HG03457 (cell line): ENCODE data around the gene CREB3.

Experiments
- ATAC-seq: cut with Tn5 transposase; IDR thresholded peaks from one replicate; pipeline ENCODE4 v1.9.1; 2021; ENCODE audit warnings: moderate number of reproducible peaks; ENCODE audit not compliant: unreplicated experiment

Gene CREB3

DNA sequence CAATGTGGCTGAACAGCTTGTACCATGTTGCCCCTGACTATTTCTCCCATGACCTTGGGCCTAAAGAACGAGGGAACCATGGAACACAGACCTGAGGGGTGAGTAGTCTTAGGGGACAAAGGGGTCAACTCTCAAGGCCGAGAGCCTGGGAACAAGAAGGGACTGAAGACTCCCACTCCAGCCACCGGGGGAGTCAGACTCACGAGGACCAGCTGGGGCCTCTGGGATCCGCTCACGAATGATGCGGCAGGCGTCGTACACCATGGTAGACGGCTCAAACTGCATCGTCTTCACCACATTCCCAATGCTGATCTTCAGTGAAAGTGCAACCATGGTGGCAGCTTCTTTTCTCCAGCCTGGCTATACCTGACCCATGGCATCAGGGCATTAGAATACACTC, 7.1 kb upstream of the CREB3 start:
- ATAC-seq = no peak

DNA sequence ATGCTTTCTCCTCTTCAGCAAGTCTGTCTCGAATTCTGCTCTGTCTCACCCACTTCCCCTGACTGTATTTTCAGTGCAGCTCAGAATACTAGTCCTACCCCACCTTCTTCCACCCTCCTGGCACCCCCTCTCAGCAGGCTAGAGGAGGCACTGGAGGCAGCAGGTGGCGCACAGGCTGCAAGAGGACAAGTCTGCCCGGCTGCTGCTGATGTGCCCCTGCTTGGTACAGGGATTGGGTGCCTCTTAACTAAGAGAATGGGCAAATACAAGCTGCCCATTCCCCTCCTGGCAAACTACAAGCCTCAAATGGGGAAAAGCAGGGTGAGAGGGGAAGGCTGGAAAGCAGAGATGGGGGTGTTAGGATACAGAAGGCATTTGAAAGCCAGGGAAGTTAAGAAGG, 5.5 kb upstream of the CREB3 start:
- no peak for ATAC-seq

DNA sequence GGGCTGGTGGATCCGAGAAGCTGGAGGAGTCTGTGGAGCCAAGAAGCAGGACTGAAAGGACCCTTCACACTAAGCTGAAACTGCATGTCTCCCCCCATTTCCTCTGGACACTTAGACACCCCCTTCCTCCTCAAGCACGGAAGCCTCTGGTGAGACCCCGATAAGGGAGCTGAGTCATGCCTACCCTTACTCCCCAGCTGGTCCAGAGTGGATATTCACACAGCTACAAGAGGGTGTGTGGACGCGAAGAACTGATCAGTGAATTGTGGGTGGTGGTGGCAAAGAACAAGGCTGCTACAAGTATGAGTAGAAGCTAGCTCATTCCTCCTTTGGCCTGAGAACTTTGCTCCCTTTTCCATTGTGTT, 4.8 kb upstream of the CREB3 start:
- ATAC-seq = no peak

DNA sequence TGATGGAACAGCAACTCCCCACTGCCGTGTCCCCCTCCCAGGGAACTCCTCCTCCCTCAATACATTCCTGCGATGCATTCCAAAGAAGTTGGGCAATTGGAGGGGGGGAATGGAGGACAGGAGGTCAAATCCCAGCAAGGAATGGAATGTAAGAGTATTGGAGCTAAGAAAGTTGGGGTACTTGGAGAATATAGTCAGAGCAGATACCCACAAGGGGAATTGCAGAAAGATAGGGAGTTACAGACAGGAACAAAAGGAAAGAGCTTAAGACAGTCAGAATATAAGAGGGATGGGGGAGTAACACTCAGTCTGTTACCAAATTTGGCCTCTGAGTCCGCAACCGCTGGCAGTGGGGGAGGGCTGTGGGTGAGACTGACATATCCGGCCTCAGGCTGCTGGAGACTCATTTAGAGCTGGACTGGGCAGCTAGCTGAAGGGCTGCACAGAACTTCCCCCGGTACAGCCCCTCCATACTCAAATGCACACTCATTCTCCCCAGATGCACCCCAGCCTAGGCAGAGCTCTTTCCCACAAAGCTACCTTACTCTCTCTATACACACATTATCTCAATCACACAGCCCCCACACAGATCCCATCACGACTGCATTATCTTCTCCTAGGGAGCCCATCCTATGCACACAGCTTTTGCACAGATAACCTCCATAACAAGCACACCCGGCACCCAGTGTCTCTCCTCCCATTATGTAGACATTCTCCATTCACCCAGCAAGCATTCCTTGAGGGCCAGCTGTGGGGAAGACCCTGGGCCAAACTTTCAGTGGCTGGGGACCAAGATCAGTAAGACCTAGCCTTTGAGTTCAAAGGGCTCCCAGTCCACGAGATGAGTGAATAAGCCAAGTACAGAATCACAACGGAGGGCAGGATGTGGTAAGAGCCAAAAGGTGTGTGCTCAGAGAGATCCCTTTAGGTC, 4.2 kb upstream of the CREB3 start:
- ATAC-seq = no peak

DNA sequence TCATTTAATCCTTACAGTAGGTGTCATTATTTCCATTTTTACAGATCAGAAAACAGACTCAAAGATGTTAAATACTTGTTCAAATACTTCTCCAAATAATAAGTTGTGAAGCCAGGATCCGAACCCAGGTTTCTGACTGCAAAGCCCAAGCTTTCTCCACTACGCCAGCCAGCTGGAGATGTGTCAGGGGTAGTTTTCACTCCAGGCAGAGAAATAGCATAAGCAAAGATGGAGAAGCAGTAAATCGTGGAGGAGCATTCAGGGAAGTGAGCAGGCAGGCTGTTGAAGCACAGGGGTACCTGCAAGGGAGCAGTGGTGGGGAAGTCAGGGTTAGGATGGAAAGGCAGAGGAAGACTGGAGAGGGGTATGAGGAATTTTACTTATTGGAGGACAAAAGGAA, 3.4 kb upstream of the CREB3 start:
- no peak for ATAC-seq

DNA sequence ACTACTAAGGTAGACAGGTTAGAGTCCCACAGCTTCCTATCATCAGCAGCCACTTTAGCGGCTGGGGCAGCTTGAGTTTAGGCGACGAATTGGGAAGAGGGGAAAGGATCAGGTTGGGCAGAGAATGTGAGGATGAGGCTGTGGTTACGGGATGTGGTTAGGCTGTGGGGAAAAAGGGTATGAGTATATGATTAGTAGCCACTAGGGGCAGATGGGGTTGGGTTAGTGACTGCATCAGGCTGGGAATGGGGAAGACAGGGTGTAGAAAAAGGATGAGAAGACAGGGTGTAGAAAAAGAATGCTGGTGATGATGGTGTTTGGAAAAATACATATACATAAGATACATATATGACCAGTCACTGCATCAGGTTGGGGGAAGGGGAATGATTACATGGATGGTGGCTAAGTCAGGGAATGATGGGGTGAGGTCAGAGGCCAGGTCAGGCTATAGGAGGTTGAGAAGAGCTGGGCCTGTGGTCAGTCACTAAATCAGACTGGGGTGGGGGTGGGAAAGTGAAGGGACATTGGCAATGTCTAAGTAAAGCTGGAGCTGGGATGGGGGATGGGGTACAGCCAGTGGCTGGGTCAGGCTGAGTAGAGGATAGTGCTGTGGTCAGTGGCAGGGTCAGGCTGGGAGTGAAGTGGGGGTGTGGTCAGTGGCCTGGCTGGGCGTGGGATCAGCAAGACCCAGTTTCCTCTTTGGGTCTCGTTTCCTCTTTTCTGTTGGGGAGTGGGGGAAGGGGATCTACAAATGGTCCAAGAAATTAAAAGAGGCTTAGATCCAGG, 2.6 kb upstream of the CREB3 start:
- no peak for ATAC-seq

DNA sequence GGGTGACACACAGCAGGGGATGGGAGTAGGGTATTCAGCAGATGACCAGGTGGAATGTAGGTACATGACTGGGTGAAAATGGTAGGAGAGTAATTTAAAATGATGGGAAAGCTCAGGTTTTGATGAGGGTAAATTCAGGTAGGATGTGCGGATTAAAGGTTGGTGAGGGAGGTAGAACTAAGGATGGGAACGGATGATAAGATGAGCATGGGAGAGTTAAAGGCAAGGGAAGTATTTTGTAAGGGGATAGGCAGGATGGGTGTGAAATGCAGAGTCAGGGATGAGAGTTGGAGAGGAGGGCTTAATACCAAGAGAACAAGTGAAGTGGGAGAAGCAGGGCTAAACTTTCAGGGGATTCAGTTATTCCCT, 2.0 kb upstream of the CREB3 start:
- no peak for ATAC-seq

DNA sequence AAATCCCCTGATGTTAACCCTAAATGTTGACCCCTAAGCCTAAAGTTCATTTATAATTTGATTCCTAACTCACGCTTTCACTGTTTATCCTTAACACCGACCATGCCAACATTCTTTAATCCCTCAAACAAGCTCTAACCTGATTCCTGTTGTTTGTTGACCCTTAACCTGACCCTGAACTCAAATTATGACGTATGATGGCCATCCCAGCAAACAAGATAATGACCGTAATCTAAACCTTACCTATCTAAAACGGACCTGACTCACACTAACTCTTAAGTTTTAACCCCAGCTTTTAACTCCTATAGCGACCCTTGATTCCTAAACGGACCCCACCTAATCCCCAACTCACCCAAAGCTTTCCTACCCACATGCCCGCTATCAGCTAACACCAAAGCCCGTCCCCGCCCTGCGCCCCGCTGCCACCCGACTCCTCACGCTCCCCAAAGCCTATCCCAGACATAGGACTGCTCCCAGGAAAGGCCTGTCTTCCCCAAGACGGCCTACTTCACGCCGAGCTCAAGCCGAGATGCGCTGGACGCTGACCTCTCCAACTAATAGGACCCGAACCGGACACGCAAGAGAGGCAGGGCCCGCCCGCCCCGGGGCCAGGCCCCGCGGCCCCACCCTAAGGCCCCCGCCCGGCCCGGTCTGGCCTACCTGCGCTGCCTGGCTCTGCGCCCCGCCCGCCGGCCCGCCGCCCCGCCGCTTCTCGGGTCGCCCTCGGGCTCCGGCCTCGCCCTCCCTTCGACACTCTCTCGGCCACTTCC, 866 bp upstream of the CREB3 start:
- no peak for ATAC-seq

DNA sequence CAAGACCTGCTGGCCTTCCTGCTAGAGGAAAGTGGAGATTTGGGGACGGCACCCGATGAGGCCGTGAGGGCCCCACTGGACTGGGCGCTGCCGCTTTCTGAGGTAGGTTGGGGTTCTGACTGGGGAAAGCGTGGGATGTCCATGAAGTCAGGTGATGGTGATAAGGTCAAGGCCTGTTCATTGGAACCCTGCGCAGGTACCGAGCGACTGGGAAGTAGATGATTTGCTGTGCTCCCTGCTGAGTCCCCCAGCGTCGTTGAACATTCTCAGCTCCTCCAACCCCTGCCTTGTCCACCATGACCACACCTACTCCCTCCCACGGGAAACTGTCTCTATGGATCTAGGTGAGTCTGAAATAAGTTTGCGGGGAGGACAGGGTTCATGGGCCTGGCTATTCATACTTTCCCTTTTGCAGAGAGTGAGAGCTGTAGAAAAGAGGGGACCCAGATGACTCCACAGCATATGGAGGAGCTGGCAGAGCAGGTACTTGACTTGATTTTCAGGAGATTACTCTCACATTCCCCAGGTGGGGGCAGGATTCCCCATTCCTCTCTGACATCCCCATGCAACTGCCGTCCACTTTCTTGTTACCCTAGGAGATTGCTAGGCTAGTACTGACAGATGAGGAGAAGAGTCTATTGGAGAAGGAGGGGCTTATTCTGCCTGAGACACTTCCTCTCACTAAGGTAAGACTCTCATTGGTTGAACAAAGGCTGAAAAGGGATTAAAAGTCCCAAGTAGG, 505 bp downstream of the CREB3 start:
- ATAC-seq = no peak

DNA sequence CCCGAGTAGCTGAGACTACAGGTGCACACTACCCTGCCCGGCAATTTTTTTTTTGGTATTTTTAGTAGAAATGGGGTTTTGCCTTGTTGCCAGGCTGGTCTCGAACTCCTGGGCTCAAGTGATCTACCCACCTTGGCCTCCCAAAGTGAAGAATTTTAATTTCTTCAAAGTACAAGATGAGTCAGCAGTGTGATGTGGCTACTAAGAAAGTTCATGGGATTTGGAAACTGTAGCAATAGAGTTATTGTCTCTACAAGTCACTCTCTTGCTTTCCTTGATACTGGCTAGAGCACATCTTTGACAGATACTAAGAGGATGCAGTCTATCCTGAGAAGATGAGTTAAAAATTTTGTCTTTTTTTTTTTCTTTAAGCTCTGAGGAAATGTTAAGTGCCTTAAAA, 1.6 kb downstream of the CREB3 start:
- ATAC-seq = no peak

DNA sequence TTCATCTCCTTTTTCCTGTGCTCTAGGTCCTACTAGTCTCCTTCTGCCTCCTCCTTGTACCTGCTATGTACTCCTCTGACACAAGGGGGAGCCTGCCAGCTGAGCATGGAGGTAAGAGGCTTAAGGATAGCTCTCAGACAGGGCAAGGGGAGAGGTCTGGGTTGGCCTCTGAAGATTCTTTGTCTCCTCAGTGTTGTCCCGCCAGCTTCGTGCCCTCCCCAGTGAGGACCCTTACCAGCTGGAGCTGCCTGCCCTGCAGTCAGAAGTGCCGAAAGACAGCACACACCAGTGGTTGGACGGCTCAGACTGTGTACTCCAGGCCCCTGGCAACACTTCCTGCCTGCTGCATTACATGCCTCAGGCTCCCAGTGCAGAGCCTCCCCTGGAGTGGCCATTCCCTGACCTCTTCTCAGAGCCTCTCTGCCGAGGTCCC, 3.8 kb downstream of the CREB3 start:
- no peak for ATAC-seq

DNA sequence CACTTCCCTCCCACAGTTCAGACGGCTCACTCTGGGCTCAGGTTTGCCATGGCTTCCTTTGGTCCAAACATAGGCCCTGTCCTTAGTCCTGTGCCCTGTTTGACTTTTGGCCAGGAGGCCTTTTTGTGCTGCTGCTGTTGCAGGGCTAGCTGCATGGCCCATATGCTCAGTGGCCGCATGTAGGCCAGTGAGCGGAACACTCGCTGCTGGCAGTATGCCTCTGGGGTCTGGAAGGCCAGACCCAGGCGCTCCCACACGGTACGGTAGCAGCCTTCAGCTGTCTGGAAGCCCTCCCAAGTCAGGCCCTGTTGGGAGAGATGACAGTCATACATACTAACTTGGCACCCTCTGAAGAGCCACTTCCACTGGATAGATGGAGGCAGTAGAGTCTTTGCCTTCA, 4.7 kb downstream of the CREB3 start:
- ATAC-seq = no peak

DNA sequence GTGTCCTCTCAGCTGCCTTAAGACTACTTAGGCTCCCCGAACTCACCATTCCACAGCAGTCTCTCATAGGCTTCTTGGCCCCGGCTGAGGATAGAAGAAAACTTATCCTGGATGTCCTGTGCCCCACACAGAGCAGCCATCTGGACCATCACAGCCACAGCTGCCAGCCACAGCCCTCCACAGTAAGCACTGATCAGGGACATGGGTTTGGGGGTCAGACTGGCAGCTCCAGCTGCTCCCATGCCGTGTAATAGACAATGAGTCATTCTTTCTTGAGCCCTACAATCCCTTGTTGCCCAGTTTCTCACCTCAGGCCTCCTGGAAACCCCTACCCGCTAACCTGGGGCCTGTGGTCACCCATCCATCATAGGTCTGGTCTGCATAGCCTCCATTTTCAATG, 5.7 kb downstream of the CREB3 start:
- no peak for ATAC-seq

DNA sequence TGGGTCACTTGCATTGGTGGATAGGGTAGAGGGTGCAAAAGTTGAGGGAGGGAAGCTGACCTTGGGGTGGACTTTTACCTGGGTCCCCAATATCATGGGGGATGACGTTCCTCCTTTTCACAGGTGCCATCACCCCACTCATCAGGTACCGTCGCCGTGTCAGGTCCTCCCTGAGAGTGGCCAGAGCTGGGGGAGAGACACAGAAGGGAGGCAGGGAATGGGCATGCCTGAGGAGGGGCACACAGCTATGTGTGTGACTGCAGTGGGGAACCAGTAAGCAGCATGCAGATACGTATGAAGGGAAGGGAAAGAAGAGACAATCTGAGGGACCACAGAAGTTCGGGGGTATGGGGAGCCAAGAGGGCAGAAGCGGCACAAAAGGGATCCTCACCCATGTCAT, 6.5 kb downstream of the CREB3 start:
- no peak for ATAC-seq

DNA sequence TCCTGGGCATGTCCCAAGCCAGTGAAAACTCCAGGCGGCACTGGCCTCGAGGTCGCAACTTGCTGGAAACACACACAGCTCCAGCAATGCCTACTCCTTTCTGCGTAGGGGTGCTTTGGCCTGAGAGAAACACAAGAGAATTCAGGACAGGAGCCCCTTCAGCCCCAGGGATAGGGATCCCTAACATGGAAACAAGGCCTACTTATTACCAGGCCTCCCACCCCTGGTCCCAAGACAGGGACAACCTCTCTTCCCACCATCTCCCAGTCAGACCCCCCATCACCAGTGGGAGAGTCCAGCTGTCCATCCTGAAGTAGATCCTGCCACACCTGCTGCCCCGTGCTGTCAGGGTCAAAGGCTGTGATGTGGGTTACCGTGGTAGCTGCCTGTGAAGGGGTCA, 7.8 kb downstream of the CREB3 start:
- no peak for ATAC-seq

DNA sequence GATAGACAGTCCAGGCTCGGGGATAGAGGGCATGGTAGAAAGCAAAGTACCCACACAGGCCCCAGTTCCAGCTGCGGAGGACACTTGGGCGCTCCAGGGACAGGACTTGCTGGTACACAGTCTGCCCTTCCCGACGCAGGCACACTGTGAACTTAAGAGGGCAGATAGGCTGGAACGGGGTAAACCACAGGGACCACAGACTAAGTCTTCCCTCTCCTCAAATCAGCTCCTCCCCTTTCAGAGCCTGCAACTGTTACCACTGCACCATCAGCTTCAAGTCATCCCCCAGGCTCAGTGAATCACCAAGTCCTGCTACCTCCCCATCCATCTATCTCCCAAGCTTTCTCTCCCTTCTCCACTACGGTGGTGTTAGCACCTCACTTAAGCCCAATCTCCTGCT, 9.3 kb downstream of the CREB3 start:
- no peak for ATAC-seq

DNA sequence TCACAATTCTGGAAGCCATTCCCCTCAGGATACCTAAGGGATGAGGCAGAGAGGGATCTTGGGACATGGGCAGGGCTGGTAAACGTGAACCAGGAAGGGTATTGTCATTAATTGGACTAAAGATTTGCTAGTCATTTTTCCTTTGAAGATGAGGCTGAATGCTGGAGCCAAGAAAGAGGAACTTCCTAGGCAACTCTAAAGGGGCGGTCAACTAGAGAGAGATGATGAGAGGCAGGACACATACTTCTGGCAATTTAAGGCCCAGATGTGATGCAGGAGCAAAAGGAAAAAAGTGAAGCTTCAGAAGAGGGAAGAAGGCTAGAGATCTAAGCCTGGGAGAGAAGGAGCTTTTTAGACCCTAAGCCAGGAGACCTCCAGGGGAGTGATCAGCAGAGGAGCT, 11.0 kb downstream of the CREB3 start:
- ATAC-seq = no peak

DNA sequence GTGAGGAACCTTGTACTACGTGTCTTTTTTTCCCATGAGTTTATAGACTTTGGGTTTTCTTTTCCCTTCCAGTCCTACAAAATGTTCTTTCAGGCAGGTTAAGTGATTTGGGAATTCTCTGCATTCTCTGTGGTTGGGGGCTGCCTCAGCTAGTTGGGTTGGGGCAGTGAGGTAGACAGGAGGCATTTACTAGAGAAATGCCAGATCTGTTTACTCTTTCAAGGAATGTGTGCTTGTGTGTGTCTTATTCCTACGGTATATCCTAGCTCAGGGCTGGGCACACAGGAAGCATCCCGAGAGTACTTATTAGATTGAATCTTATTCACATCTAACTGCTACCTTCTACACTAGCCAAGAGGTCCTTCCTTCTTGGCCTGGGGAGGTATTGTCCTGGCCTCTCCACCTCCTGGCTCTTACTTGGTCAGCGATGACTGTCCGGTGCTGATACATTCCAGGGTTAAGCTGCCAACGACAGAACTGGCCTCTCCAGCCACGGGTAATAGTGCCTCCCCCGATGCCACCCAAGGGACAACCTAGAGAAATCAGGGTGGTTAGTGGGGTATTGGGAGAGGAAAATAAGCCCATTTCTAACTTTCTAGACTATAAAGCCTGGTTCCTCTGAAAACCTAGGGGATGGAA, 11.5 kb downstream of the CREB3 start:
- ATAC-seq = no peak

DNA sequence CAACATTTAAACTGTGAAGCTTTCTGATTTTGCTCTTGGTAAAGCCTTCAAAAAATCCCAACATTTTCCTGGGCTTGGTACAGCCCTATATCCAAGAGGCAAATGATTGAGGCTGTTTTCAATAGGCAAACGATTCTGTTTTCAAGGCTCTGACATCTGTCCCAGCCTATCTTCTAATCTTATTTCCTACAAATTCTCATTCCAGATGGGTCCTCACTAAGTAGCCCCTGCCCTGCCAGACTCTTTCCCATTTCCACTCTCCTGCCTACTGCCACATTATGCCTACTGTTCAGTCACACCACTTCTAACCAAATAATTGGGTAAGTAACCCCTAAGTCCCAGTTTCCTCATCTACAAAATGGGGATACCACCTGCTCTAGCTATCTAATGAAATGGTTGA, 13.1 kb downstream of the CREB3 start:
- no peak for ATAC-seq

DNA sequence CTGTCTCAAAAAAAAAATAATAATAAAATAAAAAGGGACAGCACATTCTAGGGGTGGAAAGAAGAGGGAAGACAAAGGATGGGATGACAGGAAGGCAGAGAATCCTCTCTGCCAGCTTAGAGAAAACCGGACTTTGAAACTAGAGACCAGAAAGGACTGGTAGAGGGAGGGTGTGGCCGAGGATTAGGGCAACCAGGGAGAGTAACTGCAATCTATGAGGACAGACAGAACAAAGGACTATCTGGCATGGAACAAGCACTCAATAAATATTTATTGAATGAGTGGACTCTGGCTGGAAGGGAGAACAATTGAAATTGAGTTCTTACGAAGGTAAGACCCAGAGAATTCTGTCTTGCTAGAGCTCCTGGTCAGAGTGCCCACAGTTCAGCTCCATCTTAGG, 14.1 kb downstream of the CREB3 start:
- ATAC-seq = no peak
